ENCODE measurements around the gene ULK4.
"Not testable (repeated sequence)": the region's sequence is repeated elsewhere in the genome, so short reads cannot be mapped to it uniquely, and the experiment has no call there.

The ULK4 gene

DNA sequence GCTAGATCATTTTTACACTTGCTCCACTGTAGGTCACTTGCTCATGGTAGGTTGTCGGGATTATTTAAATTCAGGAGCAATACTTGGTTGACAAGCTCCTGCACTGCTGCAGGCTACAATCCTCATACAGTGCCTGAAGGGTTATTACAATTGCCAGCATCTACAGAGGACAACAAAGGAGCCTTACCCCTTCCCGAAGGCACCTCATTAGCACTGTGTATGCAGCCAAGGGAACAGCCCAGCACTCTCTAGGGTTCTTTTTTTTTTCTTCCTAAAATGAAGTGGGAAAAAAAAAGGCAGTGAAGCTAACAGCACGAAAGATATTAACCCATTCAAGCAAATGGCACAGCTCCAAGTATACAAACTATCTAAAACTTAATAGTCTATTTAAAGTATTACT, 142.7 kb downstream of the ULK4 start:
- no peak for FAIRE-seq
- no peak for DNase-seq (ENCODE audit: insufficient read length, low spot score)
- no peak for TF ChIP-seq POLR2A (IDR thresholded peaks at IDR 0.05; ENCODE audit: low read depth, low read length)
- no peak for TF ChIP-seq PAX5 (IDR thresholded peaks at IDR 0.05; ENCODE audit: insufficient read depth, low read length, severe bottlenecking)
- TF ChIP-seq TAF1 (IDR thresholded peaks at IDR 0.05; ENCODE audit: low read depth, low read length), result no peak
- no peak for TF ChIP-seq POU2F2 (IDR thresholded peaks at IDR 0.05; ENCODE audit: low read depth, low read length)
- TF ChIP-seq SPI1 (IDR thresholded peaks at IDR 0.05; ENCODE audit: low read depth, low read length), result no peak
- no peak for TF ChIP-seq POLR2AphosphoS5 (IDR thresholded peaks at IDR 0.05; ENCODE audit: low read depth, low read length)

GRCh38 chr3:41808618-41809017, 153.3 kb downstream of the ULK4 start:
- no peak for DNase-seq (ENCODE audit: insufficient read length, low spot score)
- TF ChIP-seq POLR2A (IDR thresholded peaks at IDR 0.05; ENCODE audit: low read depth, low read length) (no peak), PAX5 (IDR thresholded peaks at IDR 0.05; ENCODE audit: insufficient read depth, low read length, severe bottlenecking) (no peak), SPI1 (IDR thresholded peaks at IDR 0.05; ENCODE audit: low read depth, low read length) (no peak), POLR2AphosphoS5 (IDR thresholded peaks at IDR 0.05; ENCODE audit: low read depth, low read length) (no peak), POU2F2 (IDR thresholded peaks at IDR 0.05; ENCODE audit: low read depth, low read length) (no peak), TAF1 (IDR thresholded peaks at IDR 0.05; ENCODE audit: low read depth, low read length) (no peak)
- no peak for FAIRE-seq

DNA sequence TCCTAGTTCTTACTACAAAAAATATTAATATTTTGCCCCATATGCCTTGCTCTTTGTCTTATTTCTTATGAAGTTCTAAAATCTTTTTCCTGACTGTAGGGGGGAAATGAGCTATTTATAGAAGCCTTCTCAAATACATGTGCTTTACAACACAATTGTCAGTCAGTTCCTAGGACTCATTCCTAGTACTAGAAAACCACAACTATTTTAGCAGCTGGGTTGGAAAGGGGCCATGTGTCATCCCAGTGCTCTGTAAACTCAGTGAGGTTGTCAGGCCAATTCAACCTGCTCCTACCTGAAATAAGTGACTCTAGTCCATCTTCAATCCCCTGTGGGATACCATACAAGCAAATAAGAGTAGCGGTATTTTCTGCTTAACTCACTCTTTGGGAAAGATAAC, 153.8 kb downstream of the ULK4 start:
- no peak for FAIRE-seq
- no peak for DNase-seq (ENCODE audit: insufficient read length, low spot score)

DNA sequence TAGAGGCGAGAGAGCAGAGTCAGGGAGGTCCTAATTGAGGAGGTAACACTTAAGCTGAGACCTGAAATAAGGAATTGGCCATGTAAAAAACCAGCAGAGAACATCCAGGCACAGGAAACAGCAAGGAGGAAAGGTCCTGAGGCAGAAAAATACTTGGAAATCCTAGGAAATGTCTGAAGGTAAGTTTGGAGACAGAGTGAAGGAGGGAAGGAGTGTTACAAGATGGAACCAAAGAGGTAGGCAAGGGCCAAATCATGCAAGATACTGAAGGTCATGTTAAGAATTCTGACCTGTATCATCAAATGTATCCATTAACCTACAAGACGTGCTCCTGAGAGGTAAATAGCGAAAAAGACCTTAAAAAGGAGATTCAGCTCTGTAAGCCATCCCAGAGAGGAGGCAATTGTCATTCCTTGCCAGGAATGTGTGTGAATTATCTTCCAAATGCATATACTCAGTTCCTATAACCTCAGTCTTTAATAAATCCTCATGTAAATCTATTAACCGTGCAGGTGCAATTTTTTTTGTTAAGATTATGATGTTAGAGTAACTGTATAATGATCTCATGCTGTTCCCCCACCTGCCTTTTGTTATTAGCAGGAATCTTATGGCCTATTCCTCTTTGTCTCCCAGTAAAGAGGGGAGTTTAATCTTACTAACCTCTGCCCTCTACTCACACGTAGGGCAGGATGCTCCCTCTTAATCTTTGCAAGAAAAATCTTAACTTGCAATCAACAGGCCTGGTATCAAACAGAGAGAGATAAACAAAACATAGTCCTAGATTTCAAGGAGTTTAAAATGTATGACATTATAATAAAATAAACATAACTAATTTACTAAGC, 166.9 kb downstream of the ULK4 start:
- no peak for DNase-seq (ENCODE audit: insufficient read length, low spot score)
- TF ChIP-seq POLR2A (IDR thresholded peaks at IDR 0.05; ENCODE audit: low read depth, low read length) (no peak), POLR2AphosphoS5 (IDR thresholded peaks at IDR 0.05; ENCODE audit: low read depth, low read length) (no peak), SPI1 (IDR thresholded peaks at IDR 0.05; ENCODE audit: low read depth, low read length) (no peak), POU2F2 (IDR thresholded peaks at IDR 0.05; ENCODE audit: low read depth, low read length) (no peak), PAX5 (IDR thresholded peaks at IDR 0.05; ENCODE audit: insufficient read depth, low read length, severe bottlenecking) (no peak)
- FAIRE-seq, result no peak

More for the DNA sequence above, 153.8 kb downstream of the ULK4 start:
- TF ChIP-seq PAX5 (IDR thresholded peaks at IDR 0.05; ENCODE audit: insufficient read depth, low read length, severe bottlenecking) (no peak), POLR2A (IDR thresholded peaks at IDR 0.05; ENCODE audit: low read depth, low read length) (no peak), TAF1 (IDR thresholded peaks at IDR 0.05; ENCODE audit: low read depth, low read length) (no peak), SPI1 (IDR thresholded peaks at IDR 0.05; ENCODE audit: low read depth, low read length) (no peak), POU2F2 (IDR thresholded peaks at IDR 0.05; ENCODE audit: low read depth, low read length) (no peak), POLR2AphosphoS5 (IDR thresholded peaks at IDR 0.05; ENCODE audit: low read depth, low read length) (no peak)

GRCh38 chr3:41792806-41793205, 169.1 kb downstream of the ULK4 start:
- no peak for TF ChIP-seq SPI1 (IDR thresholded peaks at IDR 0.05; ENCODE audit: low read depth, low read length)
- TF ChIP-seq PAX5 (IDR thresholded peaks at IDR 0.05; ENCODE audit: insufficient read depth, low read length, severe bottlenecking), result no peak
- TF ChIP-seq TAF1 (IDR thresholded peaks at IDR 0.05; ENCODE audit: low read depth, low read length), result no peak
- TF ChIP-seq POU2F2 (IDR thresholded peaks at IDR 0.05; ENCODE audit: low read depth, low read length), result no peak
- no peak for TF ChIP-seq POLR2AphosphoS5 (IDR thresholded peaks at IDR 0.05; ENCODE audit: low read depth, low read length)
- TF ChIP-seq POLR2A (IDR thresholded peaks at IDR 0.05; ENCODE audit: low read depth, low read length), result no peak
- DNase-seq (ENCODE audit: insufficient read length, low spot score), result no peak
- FAIRE-seq, result no peak

DNA sequence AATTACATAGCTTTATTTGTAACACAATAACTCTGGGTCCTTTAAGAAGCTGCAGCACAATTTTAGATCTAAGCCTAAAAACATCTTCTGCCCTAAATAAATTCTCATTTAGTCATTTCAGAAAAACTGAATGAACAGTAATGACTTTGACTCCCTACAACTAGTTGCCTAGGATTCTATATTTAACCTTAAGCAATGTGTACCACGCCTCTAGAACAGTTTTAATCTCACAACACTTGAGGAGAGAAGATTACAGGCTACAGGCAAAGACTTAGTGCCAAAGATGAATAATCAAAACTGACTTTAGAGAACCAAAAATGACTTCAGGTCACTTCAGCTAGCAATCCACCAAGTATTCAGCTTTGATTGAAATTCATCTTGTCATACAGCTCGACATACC, 192.8 kb downstream of the ULK4 start:
- TF ChIP-seq SPI1 (IDR thresholded peaks at IDR 0.05; ENCODE audit: low read depth, low read length) (no peak), TAF1 (IDR thresholded peaks at IDR 0.05; ENCODE audit: low read depth, low read length) (no peak), POLR2AphosphoS5 (IDR thresholded peaks at IDR 0.05; ENCODE audit: low read depth, low read length) (no peak), PAX5 (IDR thresholded peaks at IDR 0.05; ENCODE audit: insufficient read depth, low read length, severe bottlenecking) (no peak), POLR2A (IDR thresholded peaks at IDR 0.05; ENCODE audit: low read depth, low read length) (no peak), POU2F2 (IDR thresholded peaks at IDR 0.05; ENCODE audit: low read depth, low read length) (no peak)
- DNase-seq (ENCODE audit: insufficient read length, low spot score) (no peak), FAIRE-seq (peak; percentile 20)

DNA sequence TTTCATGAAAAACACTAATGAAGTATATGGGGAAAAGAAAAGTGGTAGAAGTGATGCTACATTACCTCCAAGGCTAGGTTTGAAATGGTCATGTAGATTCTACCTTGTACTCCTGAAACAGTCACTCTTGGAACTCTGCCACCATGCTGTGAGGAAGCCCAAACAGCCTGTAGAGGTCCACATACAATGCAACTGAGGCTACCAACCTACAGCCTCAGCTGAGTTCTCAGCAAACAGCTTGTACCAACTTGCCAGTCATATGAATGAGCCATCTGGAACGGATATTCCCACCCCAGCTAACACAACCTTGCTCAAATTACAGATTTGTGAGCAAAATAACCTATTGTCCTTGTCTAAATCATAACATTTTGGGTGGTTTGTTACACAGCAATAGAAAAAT, 193.5 kb downstream of the ULK4 start:
- FAIRE-seq, result no peak

DNA sequence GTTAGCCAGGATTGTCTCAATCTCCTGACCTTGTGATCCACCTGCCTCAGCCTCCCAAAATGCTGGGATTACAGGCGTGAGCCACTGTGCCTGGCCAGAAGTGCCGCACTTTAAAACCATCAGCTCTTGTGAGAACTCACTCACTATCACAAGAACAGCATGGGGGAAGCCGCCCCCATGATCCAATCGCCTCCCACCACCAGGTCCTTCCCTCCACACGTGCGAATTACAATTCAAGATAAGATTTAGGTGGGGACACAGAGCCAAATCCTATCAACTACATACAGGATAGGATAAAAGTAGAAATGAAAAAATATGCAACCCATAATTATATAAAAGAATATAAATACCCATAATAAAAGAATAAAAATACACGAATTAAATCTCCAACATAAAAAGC, 199.0 kb downstream of the ULK4 start:
- DNase-seq (ENCODE audit: insufficient read length, low spot score); FAIRE-seq: not testable (repeated sequence)

More for the DNA sequence above, 193.5 kb downstream of the ULK4 start:
- DNase-seq (ENCODE audit: insufficient read length, low spot score), result no peak
- TF ChIP-seq PAX5 (IDR thresholded peaks at IDR 0.05; ENCODE audit: insufficient read depth, low read length, severe bottlenecking), result no peak
- TF ChIP-seq TAF1 (IDR thresholded peaks at IDR 0.05; ENCODE audit: low read depth, low read length), result no peak
- no peak for TF ChIP-seq SPI1 (IDR thresholded peaks at IDR 0.05; ENCODE audit: low read depth, low read length)
- TF ChIP-seq POU2F2 (IDR thresholded peaks at IDR 0.05; ENCODE audit: low read depth, low read length), result no peak
- TF ChIP-seq POLR2A (IDR thresholded peaks at IDR 0.05; ENCODE audit: low read depth, low read length), result no peak
- no peak for TF ChIP-seq POLR2AphosphoS5 (IDR thresholded peaks at IDR 0.05; ENCODE audit: low read depth, low read length)

- FAIRE-seq (no peak), DNase-seq (ENCODE audit: insufficient read length, low spot score) (no peak)
- TF ChIP-seq POLR2A (IDR thresholded peaks at IDR 0.05; ENCODE audit: low read depth, low read length) (no peak), POLR2AphosphoS5 (IDR thresholded peaks at IDR 0.05; ENCODE audit: low read depth, low read length) (no peak), POU2F2 (IDR thresholded peaks at IDR 0.05; ENCODE audit: low read depth, low read length) (no peak), PAX5 (IDR thresholded peaks at IDR 0.05; ENCODE audit: insufficient read depth, low read length, severe bottlenecking) (no peak), TAF1 (IDR thresholded peaks at IDR 0.05; ENCODE audit: low read depth, low read length) (no peak), SPI1 (IDR thresholded peaks at IDR 0.05; ENCODE audit: low read depth, low read length) (no peak)
Observed at GRCh38 chr3:41753651-41754050, 208.3 kb downstream of the ULK4 start.

DNA sequence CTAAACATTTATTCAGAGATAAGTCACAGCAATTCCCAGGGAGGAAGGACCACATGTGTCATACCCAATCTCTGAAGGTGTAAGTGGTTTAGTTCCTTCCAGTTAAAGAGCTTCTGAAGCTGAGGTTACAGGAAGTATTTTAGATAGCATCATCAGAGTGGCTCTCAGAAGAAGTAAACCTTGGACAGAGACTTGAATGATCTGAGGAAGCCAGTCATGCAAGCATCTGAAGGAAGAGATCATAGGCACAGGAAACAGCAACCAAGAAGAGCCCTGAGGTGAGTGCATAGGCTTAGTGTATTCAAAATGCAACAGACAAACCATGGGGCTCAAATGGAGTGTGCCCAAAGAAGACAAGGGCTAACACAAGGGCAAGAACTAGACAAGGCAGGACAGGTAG, 210.3 kb downstream of the ULK4 start:
- no peak for FAIRE-seq
- DNase-seq (ENCODE audit: insufficient read length, low spot score), result no peak
- no peak for TF ChIP-seq PAX5 (IDR thresholded peaks at IDR 0.05; ENCODE audit: insufficient read depth, low read length, severe bottlenecking)
- no peak for TF ChIP-seq SPI1 (IDR thresholded peaks at IDR 0.05; ENCODE audit: low read depth, low read length)
- TF ChIP-seq POU2F2 (IDR thresholded peaks at IDR 0.05; ENCODE audit: low read depth, low read length), result no peak
- TF ChIP-seq POLR2AphosphoS5 (IDR thresholded peaks at IDR 0.05; ENCODE audit: low read depth, low read length), result no peak
- no peak for TF ChIP-seq TAF1 (IDR thresholded peaks at IDR 0.05; ENCODE audit: low read depth, low read length)
- TF ChIP-seq POLR2A (IDR thresholded peaks at IDR 0.05; ENCODE audit: low read depth, low read length), result no peak

Measured in GM12891 (cell line).